HS-5 (cell line): ENCODE measurements around the gene FHAD1.

Source experiments
- DNase-seq: peaks from one replicate; pipeline ENCODE4 v3.0.0-alpha.2; 2012; ENCODE audit warnings: low read depth

Gene FHAD1

GRCh38 chr1:15326691-15327588 lies 79.9 kb downstream of the FHAD1 start:
- no peak for DNase-seq

- no peak for DNase-seq
Measured at GRCh38 chr1:15328351-15329103, 81.5 kb downstream of the FHAD1 start.

GRCh38 chr1:15329104-15329820 lies 82.2 kb downstream of the FHAD1 start:
- DNase-seq = no peak

GRCh38 chr1:15330028-15330427 lies 83.0 kb downstream of the FHAD1 start:
- DNase-seq = no peak

GRCh38 chr1:15331180-15331579 lies 84.2 kb downstream of the FHAD1 start:
- DNase-seq = no peak

GRCh38 chr1:15331734-15332133 lies 84.7 kb downstream of the FHAD1 start:
- no peak for DNase-seq

GRCh38 chr1:15332525-15332924 lies 85.5 kb downstream of the FHAD1 start:
- no peak for DNase-seq

GRCh38 chr1:15332952-15333715 lies 86.1 kb downstream of the FHAD1 start:
- DNase-seq = no peak

GRCh38 chr1:15334995-15335394 lies 88.0 kb downstream of the FHAD1 start:
- no peak for DNase-seq

GRCh38 chr1:15336866-15337265 lies 89.8 kb downstream of the FHAD1 start:
- DNase-seq = no peak

GRCh38 chr1:15337656-15338402 lies 90.8 kb downstream of the FHAD1 start:
- DNase-seq = peak; percentile 73

GRCh38 chr1:15339570-15339969 lies 92.5 kb downstream of the FHAD1 start:
- no peak for DNase-seq

- no peak for DNase-seq
Measured at GRCh38 chr1:15341228-15341627, 94.2 kb downstream of the FHAD1 start.

GRCh38 chr1:15341634-15342407 lies 94.8 kb downstream of the FHAD1 start:
- peak; percentile 54 for DNase-seq

GRCh38 chr1:15342408-15342967 lies 95.5 kb downstream of the FHAD1 start:
- no peak for DNase-seq

- DNase-seq = no peak
Measured at GRCh38 chr1:15343099-15343498, 96.1 kb downstream of the FHAD1 start.

- no peak for DNase-seq
Measured at GRCh38 chr1:15343729-15344128, 96.7 kb downstream of the FHAD1 start.

GRCh38 chr1:15344380-15344779 lies 97.4 kb downstream of the FHAD1 start:
- DNase-seq = no peak

GRCh38 chr1:15344800-15345704 lies 98.0 kb downstream of the FHAD1 start:
- no peak for DNase-seq
